Activated naive CD4-positive, alpha-beta T cell treated with anti-CD3 and anti-CD28 coated beads, Interleukin-2, amount 50 U/mL, for 24 hours (primary cell): ENCODE data around the gene TAF1A.

ENCODE experiments used
- H3K27ac Mint-ChIP-seq: one replicate; pipeline ENCODE4 v1.8.0; 2021; ENCODE audit warnings: mild to moderate bottlenecking, mixed read lengths
- H3K27me3 Mint-ChIP-seq: one replicate; pipeline ENCODE4 v1.8.0; 2021; ENCODE audit warnings: mixed read lengths
- H3K36me3 Mint-ChIP-seq: one replicate; pipeline ENCODE4 v1.8.0; 2021; ENCODE audit warnings: mixed read lengths
- H3K4me1 Mint-ChIP-seq: one replicate; pipeline ENCODE4 v1.8.0; 2021; ENCODE audit warnings: mixed read lengths
- H3K4me3 Mint-ChIP-seq: one replicate; pipeline ENCODE4 v1.8.0; 2021; ENCODE audit warnings: mild to moderate bottlenecking, mixed read lengths
- H3K9me3 Mint-ChIP-seq: one replicate; pipeline ENCODE4 v1.8.0; 2021; ENCODE audit warnings: mixed read lengths

TAF1A gene

GRCh38 chr1:222557148-222557547, 32.6 kb downstream of the TAF1A start:
- no peak overlapping the region for H3K27ac Mint-ChIP-seq
- H3K4me3 Mint-ChIP-seq = no peak overlapping the region
- H3K9me3 Mint-ChIP-seq = no peaks in the 10 kb centered on the region
- H3K27me3 Mint-ChIP-seq = no peaks in the 10 kb centered on the region
- no peaks in the 10 kb centered on the region for H3K4me1 Mint-ChIP-seq
- H3K36me3 Mint-ChIP-seq = peaks cover 12% of the 10 kb centered on the region

GRCh38 chr1:222555992-222556615, 33.6 kb downstream of the TAF1A start:
- H3K36me3 Mint-ChIP-seq = peaks cover 10% of the 10 kb centered on the region
- no peak overlapping the region for H3K27ac Mint-ChIP-seq
- no peak overlapping the region for H3K4me3 Mint-ChIP-seq
- no peaks in the 10 kb centered on the region for H3K27me3 Mint-ChIP-seq
- no peaks in the 10 kb centered on the region for H3K4me1 Mint-ChIP-seq
- H3K9me3 Mint-ChIP-seq = no peaks in the 10 kb centered on the region

GRCh38 chr1:222554177-222554576, 35.6 kb downstream of the TAF1A start:
- peaks cover 6% of the 10 kb centered on the region for H3K36me3 Mint-ChIP-seq
- H3K4me1 Mint-ChIP-seq = no peaks in the 10 kb centered on the region
- H3K4me3 Mint-ChIP-seq = no peak overlapping the region
- H3K9me3 Mint-ChIP-seq = no peaks in the 10 kb centered on the region
- H3K27ac Mint-ChIP-seq = no peak overlapping the region
- H3K27me3 Mint-ChIP-seq = no peaks in the 10 kb centered on the region

GRCh38 chr1:222552882-222553281, 36.9 kb downstream of the TAF1A start:
- no peak overlapping the region for H3K4me3 Mint-ChIP-seq
- H3K4me1 Mint-ChIP-seq = no peaks in the 10 kb centered on the region
- H3K36me3 Mint-ChIP-seq = peaks cover 6% of the 10 kb centered on the region
- no peaks in the 10 kb centered on the region for H3K9me3 Mint-ChIP-seq
- no peaks in the 10 kb centered on the region for H3K27me3 Mint-ChIP-seq
- no peak overlapping the region for H3K27ac Mint-ChIP-seq

- H3K27me3 Mint-ChIP-seq = peaks cover 8% of the 10 kb centered on the region
- no peaks in the 10 kb centered on the region for H3K9me3 Mint-ChIP-seq
- no peaks in the 10 kb centered on the region for H3K4me1 Mint-ChIP-seq
- H3K36me3 Mint-ChIP-seq = no peaks in the 10 kb centered on the region
- H3K4me3 Mint-ChIP-seq = no peak within 1 kb of the TSS
- no peak within 1 kb of the TSS for H3K27ac Mint-ChIP-seq
These were observed 41.6 kb downstream of the TAF1A start, which contains the start of gene HHIPL2 for GRCh38 chr1:222547944-222548671. Gene HHIPL2 (minus strand): TSS chr1:222548104. CDS start chr1:222548044, 60 bp downstream.

- H3K27me3 Mint-ChIP-seq = peaks cover 8% of the 10 kb centered on the region
- H3K4me3 Mint-ChIP-seq = no peak overlapping the region
- H3K27ac Mint-ChIP-seq = no peak overlapping the region
- no peaks in the 10 kb centered on the region for H3K9me3 Mint-ChIP-seq
- no peaks in the 10 kb centered on the region for H3K4me1 Mint-ChIP-seq
- H3K36me3 Mint-ChIP-seq = no peaks in the 10 kb centered on the region
These were observed 42.5 kb downstream of the TAF1A start for GRCh38 chr1:222547260-222547614.

GRCh38 chr1:222546548-222547259, 43.0 kb downstream of the TAF1A start:
- peaks cover 8% of the 10 kb centered on the region for H3K27me3 Mint-ChIP-seq
- no peak overlapping the region for H3K4me3 Mint-ChIP-seq
- no peaks in the 10 kb centered on the region for H3K4me1 Mint-ChIP-seq
- H3K9me3 Mint-ChIP-seq = no peaks in the 10 kb centered on the region
- no peaks in the 10 kb centered on the region for H3K36me3 Mint-ChIP-seq
- H3K27ac Mint-ChIP-seq = no peak overlapping the region

- H3K27ac Mint-ChIP-seq = no peak overlapping the region
- H3K4me3 Mint-ChIP-seq = no peak overlapping the region
- H3K4me1 Mint-ChIP-seq = no peaks in the 10 kb centered on the region
- no peaks in the 10 kb centered on the region for H3K36me3 Mint-ChIP-seq
- H3K9me3 Mint-ChIP-seq = no peaks in the 10 kb centered on the region
- H3K27me3 Mint-ChIP-seq = peaks cover 8% of the 10 kb centered on the region
These were observed 43.6 kb downstream of the TAF1A start for GRCh38 chr1:222546091-222546490.

- H3K27me3 Mint-ChIP-seq = peaks cover 8% of the 10 kb centered on the region
- H3K27ac Mint-ChIP-seq = no peak overlapping the region
- no peak overlapping the region for H3K4me3 Mint-ChIP-seq
- no peaks in the 10 kb centered on the region for H3K9me3 Mint-ChIP-seq
- H3K36me3 Mint-ChIP-seq = no peaks in the 10 kb centered on the region
- H3K4me1 Mint-ChIP-seq = no peaks in the 10 kb centered on the region
These were observed 45.9 kb downstream of the TAF1A start for GRCh38 chr1:222543817-222544216.

GRCh38 chr1:222540598-222540995, 49.1 kb downstream of the TAF1A start:
- Mint-ChIP-seq H3K27me3 (peaks cover 4% of the 10 kb centered on the region), H3K36me3 (no peaks in the 10 kb centered on the region), H3K27ac (no peak overlapping the region), H3K9me3 (no peaks in the 10 kb centered on the region), H3K4me3 (no peak overlapping the region), H3K4me1 (no peaks in the 10 kb centered on the region)

- Mint-ChIP-seq H3K27ac (no peak overlapping the region), H3K36me3 (no peaks in the 10 kb centered on the region), H3K27me3 (peaks cover 4% of the 10 kb centered on the region), H3K9me3 (no peaks in the 10 kb centered on the region), H3K4me1 (no peaks in the 10 kb centered on the region), H3K4me3 (no peak overlapping the region)
These were observed 49.7 kb downstream of the TAF1A start for GRCh38 chr1:222539951-222540597.

- Mint-ChIP-seq H3K9me3 (no peaks in the 10 kb centered on the region), H3K4me3 (no peak overlapping the region), H3K27ac (no peak overlapping the region)
These were observed 54.3 kb downstream of the TAF1A start for GRCh38 chr1:222535455-222535854.

GRCh38 chr1:222530852-222531251, 58.9 kb downstream of the TAF1A start:
- Mint-ChIP-seq H3K27me3 (peaks cover 5% of the 10 kb centered on the region), H3K27ac (no peak overlapping the region)

More at GRCh38 chr1:222535455-222535854, 54.3 kb downstream of the TAF1A start:
- Mint-ChIP-seq H3K4me1 (no peaks in the 10 kb centered on the region), H3K36me3 (no peaks in the 10 kb centered on the region), H3K27me3 (no peaks in the 10 kb centered on the region)

GRCh38 chr1:222529916-222530315, 59.8 kb downstream of the TAF1A start:
- Mint-ChIP-seq H3K27ac (no peak overlapping the region), H3K4me3 (no peak overlapping the region), H3K36me3 (no peaks in the 10 kb centered on the region), H3K9me3 (peaks cover 7% of the 10 kb centered on the region), H3K4me1 (no peaks in the 10 kb centered on the region), H3K27me3 (peaks cover 7% of the 10 kb centered on the region)

More at GRCh38 chr1:222530852-222531251, 58.9 kb downstream of the TAF1A start:
- Mint-ChIP-seq H3K9me3 (peaks cover 7% of the 10 kb centered on the region), H3K4me1 (no peaks in the 10 kb centered on the region), H3K4me3 (no peak overlapping the region), H3K36me3 (no peaks in the 10 kb centered on the region)

GRCh38 chr1:222529181-222529580, 60.6 kb downstream of the TAF1A start:
- peaks cover 7% of the 10 kb centered on the region for H3K9me3 Mint-ChIP-seq
- peaks cover 7% of the 10 kb centered on the region for H3K27me3 Mint-ChIP-seq
- H3K27ac Mint-ChIP-seq = no peak overlapping the region
- no peaks in the 10 kb centered on the region for H3K4me1 Mint-ChIP-seq
- H3K4me3 Mint-ChIP-seq = no peak overlapping the region
- H3K36me3 Mint-ChIP-seq = no peaks in the 10 kb centered on the region

GRCh38 chr1:222525951-222526350, 63.8 kb downstream of the TAF1A start:
- peaks cover 7% of the 10 kb centered on the region for H3K27me3 Mint-ChIP-seq
- H3K4me1 Mint-ChIP-seq = no peaks in the 10 kb centered on the region
- H3K27ac Mint-ChIP-seq = no peak overlapping the region
- no peak overlapping the region for H3K4me3 Mint-ChIP-seq
- H3K36me3 Mint-ChIP-seq = no peaks in the 10 kb centered on the region
- peaks cover 7% of the 10 kb centered on the region for H3K9me3 Mint-ChIP-seq
